EH (cell line): Measurements from ENCODE around the gene MARVELD3.

Source experiments
- DNase-seq: peaks from one replicate; pipeline ENCODE4 v3.0.0-alpha.2; 2015; ENCODE audit warnings: low read depth

MARVELD3 gene

DNA sequence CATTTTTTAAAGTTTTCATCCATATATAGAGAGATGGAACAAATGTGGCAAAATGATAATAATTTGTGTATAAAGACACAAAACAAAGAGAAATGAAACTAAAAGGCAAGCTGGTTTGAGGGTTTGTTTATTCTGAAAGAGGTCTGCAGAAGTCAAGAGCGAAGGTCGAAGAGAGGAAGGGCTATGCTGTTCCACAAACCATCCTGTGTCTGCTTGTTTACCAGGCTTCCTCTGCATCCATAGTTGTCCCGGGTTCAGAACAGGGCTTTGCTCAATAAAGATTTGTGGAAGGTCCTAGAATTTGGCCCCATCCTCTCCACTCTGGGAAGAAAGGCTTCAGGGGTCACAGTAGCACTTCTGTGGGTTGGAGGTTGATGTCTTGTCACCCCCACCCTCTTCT, 2.4 kb upstream of the MARVELD3 start:
- DNase-seq = no peak

DNA sequence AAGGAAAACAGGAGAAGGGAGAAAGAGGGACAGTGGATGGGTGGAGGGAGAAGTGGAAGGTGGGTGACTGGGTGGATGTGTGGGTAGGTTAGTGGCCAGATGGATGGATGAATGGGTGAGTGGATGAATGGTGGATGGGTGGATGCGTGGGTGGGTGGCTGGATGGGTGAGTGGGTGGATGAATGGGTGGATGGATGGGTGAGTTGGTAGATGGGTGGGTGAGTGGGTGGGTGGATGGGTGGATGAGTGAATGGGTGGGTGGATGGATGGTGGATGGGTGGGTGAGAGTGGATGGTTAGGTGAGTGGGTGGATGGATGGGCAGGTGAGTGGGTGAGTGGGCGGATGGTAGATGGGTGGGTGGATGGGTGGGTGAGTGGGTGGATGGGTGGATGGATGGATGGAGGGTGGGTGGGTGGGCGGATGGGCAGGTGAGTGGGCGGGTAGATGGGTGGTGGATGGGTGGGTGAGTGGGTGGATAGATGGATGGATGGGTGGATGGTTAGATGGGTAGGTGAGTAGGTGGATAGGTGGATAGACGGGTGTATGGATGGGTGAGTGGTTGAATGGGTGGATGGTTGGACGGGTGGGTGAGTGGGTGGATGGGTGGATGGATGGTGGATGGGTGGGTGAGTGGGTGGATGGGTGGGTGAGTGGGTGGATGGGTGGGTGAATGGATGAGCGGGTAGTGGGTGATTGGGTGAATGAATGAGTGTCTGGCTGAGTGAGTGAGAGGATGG, 702 bp upstream of the MARVELD3 start:
- no peak for DNase-seq

DNA sequence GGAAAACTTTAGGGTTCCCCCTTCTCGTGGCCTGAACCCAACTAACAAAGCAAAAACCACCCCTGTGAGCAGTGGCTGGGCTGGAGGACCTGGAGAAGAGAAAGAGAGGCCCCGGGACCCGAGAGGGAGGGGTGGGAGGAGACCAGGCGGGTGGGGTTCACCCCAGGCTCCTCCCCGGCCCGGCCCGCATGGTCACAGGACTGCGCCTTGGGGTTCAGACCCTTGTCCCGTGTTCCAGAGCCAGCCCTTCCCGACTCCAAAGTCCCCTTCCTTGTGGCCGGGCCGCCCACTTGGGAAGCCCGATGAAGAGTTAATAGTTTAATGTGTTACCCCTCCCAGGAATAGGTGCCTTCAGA, 852 bp downstream of the MARVELD3 start:
- no peak for DNase-seq

DNA sequence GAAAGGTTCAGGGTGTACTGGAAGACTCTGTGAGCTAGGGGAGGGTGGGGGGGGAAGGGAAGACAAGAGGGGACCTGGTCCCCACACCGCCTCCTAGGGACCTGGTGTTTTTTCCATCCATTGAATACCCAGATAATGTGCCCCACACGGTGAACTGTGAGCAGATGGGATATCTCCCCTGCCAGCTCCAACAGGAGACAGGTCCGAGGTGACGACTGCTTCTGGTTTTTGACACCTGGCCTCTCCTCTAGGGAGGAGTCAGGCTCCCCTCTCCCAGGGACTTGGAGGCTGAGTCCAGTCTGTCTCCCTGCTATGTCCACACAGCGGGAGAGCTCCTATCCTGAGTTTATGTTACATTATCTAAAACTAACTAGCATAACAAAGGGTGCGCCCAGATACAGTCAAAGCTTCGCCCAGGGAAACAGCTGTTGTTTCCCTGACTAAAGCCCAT, 1.8 kb downstream of the MARVELD3 start:
- no peak for DNase-seq

DNA sequence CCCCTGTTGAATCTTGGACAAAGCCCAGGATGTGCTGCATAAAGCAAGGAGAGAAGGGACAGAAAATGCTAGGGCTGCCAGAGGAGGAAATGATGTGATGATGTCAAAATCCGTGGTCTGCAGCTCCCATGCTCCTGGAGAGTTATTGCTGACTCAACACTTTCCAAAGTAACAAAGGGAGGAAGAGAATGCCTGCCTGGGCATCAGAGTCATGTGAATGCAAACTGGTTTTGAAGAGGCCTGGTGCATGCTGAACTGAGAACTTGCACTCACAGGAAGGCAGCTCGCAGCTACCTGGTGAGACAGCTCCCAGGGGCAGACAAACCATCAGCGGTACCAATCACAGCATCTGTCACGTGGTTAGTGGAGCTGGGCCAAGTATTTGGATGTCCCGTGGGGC, 2.8 kb downstream of the MARVELD3 start:
- DNase-seq = peak; percentile 11

DNA sequence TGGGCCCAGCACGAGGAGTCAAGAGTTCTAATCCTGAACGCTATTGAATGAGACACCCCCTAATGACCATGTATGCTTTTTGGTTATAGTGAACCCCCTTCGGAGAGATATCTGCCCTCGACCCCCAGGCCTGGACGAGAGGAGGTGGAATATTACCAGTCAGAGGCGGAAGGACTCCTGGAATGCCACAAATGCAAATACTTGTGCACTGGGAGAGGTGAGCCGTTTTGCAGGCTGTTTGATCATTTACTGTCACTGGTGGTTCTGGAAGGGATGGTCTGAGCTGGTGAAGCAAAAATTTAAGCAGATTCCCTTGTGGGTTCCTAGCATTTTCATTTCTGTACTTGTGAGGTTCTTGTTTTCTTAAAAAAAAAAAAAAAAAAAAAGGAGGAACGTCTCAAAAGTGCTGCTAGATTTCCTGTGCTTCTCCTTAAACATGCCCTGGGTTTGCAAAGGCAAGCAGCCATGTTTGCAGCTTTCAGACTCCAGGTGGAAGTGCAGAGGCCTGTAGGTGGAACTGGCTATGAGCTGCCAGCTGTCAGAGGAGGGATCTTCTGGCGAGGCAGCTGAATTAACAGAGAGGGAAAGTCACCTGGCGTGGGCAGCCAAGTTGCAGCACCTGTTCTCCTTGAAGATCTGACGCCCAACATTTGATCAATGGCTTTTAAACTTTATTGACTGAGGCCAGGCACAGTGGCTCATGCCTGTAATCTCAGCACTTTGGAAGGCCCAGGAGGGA, 3.5 kb downstream of the MARVELD3 start:
- DNase-seq = no peak

DNA sequence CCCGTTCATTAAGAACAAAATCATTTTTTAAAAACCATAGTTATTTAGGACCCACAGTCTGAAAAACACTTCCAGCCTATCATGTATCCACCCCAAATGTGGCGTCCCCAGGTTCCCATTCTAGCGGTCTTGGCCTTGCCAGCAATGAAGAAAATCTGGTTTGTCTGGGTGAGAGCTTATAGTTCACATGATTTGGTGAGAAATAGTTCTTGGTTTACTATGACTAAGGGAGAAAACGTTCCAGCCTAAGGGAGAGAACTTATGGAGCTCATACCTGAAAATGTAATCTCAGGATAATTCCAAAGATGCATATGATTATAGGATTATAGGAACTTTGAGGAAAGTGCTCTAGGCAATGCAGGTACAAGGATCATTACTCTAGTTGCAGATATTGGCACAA, 4.8 kb downstream of the MARVELD3 start:
- no peak for DNase-seq

DNA sequence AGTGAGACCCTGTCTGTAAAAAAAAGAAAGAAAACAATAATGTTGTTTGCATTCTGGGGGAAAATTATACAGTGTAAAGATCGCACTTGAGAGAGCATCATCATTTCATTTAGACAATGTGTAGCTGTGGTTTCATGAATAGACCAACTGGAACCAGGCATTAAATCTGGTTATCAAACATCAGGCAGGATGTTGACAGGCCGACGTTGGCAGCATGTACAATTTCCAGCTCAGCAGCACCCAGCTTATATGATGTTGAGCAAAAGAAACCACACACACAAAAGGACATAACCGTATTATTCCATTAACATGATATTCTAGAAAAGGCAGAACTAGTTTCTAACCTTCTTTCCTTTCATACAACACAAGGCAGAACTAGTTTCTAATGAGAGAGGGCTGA, 5.8 kb downstream of the MARVELD3 start:
- no peak for DNase-seq

DNA sequence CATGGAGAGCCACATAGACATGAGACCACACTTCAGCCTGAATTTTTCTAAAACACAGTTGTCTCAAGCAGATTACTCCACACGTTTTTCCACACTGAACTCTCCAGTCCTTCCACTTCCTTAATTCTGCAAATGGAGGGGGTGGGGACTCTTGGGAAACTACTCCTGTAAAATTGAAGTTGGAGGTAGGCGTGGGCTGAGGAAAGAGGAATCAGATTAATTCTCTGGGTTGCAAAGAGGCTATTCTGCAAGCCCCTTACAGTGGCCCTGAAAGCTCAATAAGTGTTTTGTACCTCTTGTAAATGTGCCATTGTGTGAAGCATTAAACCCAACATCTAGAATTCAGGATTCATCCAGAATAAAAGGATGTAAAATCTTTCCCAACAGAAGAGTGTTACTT, 9.6 kb downstream of the MARVELD3 start:
- no peak for DNase-seq

DNA sequence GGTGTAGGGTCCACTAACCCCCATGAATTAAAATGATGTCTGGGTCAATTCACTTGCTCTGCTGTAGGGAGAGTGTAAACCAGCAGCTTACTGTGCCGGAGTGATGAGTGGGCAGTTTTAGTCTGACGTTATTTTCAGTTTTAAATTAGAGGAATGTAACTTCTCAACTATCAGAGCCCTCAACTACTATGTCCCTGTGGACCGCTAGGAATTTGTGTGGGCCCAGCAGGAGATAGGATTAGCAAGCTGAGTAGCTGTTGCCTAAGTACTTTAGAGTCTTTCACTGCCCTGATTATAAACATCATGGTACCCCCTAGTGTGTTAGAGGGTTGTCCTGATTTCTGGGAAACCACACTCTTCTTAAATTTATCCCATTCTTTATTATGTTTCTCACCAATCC, 11.4 kb downstream of the MARVELD3 start:
- peak; percentile 50 for DNase-seq

DNA sequence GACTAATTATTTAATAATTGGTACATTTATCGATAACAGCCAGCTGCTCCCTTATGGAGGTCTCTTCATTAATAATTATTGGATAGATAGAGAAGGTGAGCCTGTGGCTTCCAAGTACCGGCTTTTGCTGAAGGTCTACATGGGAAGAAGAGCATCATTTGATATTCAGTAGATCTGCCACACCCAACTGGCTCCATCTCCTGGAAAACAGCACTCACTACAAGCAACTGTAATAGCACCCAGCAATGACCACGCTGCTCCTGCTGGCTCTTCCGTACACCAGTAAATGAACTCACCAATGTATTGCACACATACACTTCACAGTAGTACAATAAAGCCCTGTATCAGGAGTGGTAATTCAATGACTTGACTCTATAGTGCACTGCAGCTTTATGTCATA, 19.5 kb downstream of the MARVELD3 start:
- DNase-seq = peak; percentile 38

DNA sequence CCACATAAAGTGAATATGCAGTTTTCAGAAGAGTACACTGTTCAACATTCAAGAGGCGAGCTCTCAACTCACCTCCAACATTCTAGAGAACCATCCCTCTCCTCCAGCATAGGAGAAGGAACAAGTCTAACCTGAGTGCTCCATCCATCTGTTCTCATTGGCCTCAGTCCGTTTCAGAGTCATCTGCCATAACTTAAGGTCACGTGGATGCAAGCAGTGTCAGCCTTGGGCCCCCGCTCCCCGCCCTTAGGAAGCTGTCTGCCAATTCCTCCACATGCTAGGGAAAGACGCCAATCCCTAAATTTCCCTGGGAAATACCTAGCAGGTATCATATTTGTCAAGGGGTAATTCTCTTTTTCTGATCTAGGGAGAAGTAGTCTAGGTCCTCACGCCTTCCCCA, 21.4 kb downstream of the MARVELD3 start:
- no peak for DNase-seq

DNA sequence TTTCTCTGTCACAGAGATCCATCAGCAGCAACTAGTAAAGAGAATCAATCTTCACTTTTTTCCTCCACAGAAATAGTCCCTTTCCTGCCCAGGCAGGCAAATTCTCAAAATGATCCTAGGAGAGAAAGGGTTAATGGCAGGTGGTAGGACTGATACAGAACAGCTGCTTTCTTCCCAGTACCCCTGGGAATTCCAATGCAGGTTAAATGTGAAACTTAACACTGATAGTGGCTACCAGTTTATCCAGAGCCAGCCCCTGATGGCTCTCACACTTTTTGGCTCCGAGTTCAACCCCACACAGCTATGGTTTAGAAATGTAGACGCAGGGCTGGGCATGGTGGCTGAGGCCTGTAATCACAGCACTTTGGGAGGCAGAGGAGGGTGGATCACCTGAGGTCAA, 22.2 kb downstream of the MARVELD3 start:
- no peak for DNase-seq

DNA sequence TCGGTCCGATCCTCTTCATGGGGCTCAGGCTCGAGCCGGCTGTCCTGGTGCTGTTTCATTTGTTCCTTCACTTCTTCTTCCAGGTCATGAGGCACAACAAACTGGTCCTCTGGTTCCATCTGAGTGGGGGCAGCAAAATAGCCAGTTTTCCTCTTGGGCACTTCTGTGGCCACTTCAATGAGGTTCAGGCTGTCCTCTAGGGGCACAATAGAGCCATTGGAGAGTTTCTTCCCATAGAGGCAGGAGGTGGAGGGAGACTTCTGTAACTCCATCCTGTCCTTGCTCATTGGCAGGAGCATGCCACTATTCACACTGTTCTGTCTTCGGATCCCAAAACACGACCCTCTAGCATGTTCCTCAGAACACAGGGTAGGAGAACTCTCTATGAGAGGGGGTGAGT, 22.9 kb downstream of the MARVELD3 start:
- DNase-seq = peak; percentile 22

DNA sequence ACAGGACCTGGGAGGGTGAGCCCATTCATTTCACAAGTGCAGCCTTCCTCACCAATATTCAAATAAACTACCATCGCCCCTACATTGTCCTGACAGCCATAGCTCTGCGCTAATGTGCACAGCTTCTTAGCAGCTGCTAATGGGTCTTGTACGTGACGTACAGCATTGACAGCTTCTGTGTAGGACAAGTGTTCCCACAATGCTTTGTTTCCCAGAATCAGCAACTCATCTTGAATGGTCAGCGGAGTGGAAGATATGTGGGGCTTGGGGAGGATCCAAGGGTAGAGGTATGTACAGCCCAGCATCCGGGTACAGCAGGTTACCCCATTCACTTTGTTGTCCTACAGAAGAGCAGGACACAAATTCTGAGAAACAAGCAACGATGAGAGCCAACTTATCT, 23.7 kb downstream of the MARVELD3 start:
- DNase-seq = no peak

DNA sequence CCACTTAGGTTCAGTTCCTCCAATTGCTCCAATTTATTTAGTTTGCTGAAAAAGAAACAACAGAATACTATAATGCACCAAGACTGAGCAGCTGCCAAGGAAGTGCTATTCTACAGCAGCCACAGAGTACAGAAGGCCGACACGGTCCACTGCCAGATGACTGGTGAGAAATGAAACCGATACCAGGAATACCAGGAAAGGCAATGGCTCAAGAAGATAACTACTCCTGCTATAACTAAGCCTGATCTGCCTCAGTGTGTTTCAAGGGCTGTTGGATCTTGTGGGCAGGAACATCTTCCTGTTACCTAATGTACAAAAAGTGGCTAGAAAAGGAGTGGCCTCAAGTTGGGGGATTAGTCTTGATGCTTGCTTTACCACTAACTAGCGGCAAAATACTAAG, 32.8 kb downstream of the MARVELD3 start:
- DNase-seq = no peak

DNA sequence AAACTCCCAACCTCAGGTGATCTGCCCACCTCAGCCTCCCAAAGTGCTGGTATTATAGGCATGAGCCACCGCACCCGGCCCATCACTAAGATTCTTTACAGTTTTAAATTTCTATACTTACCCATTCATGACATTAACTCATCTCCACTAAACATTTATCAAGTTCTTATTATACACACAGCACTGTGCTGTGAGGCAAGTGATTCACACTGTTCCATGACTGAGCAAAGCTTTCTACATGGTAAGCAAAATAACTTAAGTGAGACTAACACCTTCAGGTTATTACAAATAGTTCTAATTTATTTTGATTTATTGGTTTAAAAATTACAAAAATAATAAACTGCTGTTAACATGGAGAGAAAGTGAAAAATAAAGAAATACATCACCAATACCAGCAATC, 33.5 kb downstream of the MARVELD3 start:
- DNase-seq = no peak

DNA sequence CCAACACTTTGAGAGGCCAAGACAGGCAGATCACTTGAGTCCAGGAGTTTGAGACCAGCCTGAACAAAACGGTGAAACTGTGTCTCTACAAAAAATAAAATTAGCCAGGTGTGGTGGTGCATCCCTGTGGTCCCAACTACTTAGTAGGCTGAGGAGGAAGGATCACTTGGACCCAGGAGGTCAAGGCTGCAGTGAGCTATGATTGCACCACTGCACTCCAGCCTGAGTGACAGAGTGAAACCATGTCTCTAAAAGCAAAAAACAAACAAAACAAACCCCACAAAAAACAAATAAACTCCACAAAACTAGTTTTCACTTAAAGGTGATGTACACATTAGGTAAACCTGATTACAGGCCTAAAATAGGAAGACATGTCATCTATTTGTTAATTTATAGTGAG, 40.3 kb downstream of the MARVELD3 start:
- no peak for DNase-seq

DNA sequence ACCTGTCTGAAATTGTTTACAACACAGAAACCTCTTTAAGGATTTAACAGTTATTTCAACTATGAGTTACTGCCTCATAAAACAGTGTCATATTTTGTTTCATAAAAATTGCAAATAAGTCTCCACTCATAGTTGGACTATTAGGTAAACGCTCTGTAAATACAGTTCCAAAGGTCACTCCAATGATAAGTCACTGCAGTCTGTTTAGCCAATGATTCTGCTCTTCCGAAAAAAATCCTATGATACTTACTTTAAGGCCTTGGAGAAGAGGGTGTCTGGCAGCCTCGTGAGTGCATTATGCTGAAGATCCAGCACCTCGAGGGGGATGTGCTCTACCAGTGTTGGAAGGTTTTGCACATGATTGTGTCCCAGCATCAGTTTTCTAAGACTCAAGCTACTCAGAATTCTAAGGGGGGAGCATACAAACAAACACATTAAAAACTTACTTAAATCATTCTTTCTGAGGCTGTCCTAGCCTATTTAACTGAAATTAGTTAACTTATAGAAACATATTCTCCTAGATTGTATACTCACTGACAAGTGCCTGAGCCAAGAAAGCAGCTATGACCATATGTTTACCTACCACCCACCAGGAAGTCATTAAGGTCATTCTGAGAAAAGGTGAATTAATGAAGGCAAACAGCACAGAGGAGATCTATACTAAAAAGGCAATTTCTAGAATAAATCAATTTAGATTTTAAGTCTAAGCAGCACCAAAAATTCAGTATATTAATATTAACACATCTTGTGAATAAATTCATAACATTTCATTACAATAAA, 41.1 kb downstream of the MARVELD3 start:
- DNase-seq = no peak

DNA sequence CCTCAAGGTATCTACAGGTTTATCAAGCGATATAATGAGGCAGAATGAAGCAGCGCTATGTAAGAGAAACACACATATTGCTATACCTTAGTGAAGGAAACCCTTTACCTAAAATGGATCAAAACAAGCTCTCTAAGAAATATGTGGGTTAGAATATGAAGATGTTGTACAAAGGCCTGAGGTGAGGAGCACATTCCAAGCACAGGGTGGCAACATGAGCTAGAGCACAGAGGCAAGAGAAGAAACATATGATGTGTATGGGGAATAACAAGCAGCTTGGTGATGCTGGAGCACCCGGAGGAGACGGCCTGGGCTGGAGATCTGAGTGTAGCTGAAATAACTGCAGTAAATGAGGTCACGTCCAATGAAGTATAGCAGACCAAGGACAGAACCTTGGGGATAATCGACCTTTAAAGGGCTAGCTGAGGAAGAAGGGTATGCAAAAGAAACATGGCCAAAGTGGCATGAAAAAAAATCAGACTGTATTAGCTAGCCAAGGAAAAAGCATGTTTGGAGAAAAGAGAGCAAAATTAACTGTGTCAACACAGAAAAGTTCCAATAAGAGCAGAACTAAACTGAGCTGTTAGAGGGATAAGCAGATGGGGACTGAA, 44.0 kb downstream of the MARVELD3 start:
- DNase-seq = peak; percentile 9

DNA sequence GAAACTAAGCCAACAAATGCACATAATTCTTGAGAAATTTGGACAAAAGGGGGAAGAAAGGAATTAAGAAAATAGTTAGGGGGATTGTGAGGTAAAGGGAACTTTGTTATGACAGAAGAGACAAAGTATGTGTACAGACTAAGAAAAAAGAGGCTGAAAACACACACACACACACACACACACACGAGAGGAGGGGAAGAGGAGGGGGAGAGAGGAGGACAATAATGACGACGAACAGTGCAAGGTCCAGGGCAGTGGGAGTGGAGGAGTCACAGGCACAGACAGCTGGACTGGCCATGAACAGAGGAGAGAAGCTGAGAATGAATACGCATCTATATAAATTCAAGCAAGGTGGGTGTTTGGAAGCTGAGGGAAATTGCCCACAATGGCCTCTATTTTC, 44.6 kb downstream of the MARVELD3 start:
- DNase-seq = no peak

DNA sequence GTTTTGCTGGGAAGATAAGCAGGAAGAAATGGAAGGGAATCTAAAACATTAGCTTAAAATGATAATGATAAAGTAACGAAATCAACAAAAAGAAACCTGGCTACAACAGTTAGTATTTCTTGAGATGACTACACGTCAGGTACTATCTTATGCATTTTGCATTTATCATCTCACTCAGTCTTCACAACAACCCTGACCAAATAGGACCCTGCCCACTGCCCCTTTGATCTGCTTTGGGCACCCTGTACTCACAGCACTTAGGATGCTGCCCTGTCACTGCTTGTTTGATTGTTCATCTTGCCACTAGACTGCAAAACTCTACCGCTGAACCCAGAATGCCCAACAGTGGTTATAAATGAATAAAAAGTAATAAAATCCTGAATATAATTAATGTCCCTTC, 45.2 kb downstream of the MARVELD3 start:
- no peak for DNase-seq

DNA sequence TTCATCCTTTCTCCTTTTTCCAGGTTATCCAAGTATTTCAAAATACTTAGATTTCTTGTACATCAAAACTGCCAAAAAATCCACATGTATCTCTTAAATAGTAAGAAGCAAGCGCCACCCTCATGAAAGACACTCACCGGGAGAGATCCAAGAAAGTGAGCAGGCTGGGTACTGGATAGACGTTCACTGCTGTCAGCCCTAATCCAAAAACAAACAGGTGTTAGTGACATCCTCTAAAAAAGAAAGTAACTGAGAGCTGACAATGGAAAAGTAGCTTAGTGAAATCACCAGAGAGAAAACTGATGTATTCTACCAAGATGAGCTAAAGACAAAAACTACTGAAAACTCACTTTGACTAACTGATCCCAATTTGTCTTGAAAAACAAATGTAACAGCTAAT, 46.1 kb downstream of the MARVELD3 start:
- no peak for DNase-seq
